GM12878 (cell line): ENCODE results near the gene LRRC61.

Experiments
- MLLT1 ChIP-seq: fragments of 450-650 bp; IDR thresholded peaks from 2 replicates; pipeline ENCODE4 v1.6.1; 2016; ENCODE audit warnings: mild to moderate bottlenecking
- NFYA ChIP-seq: IDR thresholded peaks from 2 replicates; pipeline ENCODE4 v1.6.1; 2011; ENCODE audit warnings: low read depth, mild to moderate bottlenecking, low read length, improper control_type of control experiment, borderline replicate concordance
- POLR2AphosphoS5 ChIP-seq: IDR thresholded peaks from 2 replicates; pipeline ENCODE4 v1.6.1; 2011; ENCODE audit warnings: mild to moderate bottlenecking, low read length, inconsistent platforms
- SMAD1 ChIP-seq: fragments of 450-650 bp; IDR thresholded peaks from 2 replicates; pipeline ENCODE4 v1.6.1; 2018; ENCODE audit warnings: mild to moderate bottlenecking, low read depth; ENCODE audit not compliant: partially characterized antibody
- TCF12 ChIP-seq: IDR thresholded peaks from 2 replicates; pipeline ENCODE4 v1.6.1; 2011; ENCODE audit warnings: low read depth, mild to moderate bottlenecking, low read length
- ZNF274 ChIP-seq: IDR thresholded peaks from one replicate; pipeline ENCODE4 v1.8.0; 2011; ENCODE audit not compliant: insufficient read length, insufficient read depth

GRCh38 chr7:150337659-150338081, 14.5 kb downstream of the LRRC61 start:
- TF ChIP-seq ZNF274 (no peak), MLLT1 (no peak), SMAD1 (no peak), POLR2AphosphoS5 (no peak), TCF12 (no peak), NFYA (no peak)
